Astrocyte (in vitro differentiated cells and primary cell): Measurements from ENCODE around the gene TIAM2.

Experiments
- EZH2 ChIP-seq: IDR thresholded peaks from 2 replicates; pipeline ENCODE4 v1.6.1; 2012; ENCODE audit warnings: mild to moderate bottlenecking, low read length, inconsistent platforms; ENCODE audit not compliant: insufficient read depth
- TF ChIP-seq, protein P1 (sequence below): IDR thresholded peaks from 2 replicates; pipeline ENCODE4 v1.5.1; 2011; ENCODE audit warnings: low read depth, mild to moderate bottlenecking, inconsistent platforms, low read length, moderate library complexity; ENCODE audit not compliant: insufficient read depth

DNA sequence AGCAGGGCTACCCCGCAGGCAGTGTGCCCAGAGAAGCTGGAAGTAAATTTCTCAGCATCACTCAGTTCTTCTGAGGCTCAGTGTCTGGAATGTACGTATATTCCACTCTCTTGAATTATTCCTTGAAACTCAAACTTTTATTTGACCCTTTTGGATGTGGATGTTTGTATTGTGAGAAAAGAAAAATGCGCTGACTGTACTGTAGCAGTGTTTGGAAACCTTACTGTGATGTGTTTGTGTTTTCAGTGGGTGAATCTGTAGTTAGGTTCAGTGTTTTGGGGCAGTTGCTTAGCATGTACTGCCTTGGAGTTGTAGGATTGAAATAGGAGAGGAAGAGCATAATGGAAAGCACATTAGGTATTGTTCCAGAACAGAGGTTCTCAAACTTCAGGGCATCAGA, 13.5 kb downstream of the TIAM2 start:
- TF ChIP-seq, protein P1, sequence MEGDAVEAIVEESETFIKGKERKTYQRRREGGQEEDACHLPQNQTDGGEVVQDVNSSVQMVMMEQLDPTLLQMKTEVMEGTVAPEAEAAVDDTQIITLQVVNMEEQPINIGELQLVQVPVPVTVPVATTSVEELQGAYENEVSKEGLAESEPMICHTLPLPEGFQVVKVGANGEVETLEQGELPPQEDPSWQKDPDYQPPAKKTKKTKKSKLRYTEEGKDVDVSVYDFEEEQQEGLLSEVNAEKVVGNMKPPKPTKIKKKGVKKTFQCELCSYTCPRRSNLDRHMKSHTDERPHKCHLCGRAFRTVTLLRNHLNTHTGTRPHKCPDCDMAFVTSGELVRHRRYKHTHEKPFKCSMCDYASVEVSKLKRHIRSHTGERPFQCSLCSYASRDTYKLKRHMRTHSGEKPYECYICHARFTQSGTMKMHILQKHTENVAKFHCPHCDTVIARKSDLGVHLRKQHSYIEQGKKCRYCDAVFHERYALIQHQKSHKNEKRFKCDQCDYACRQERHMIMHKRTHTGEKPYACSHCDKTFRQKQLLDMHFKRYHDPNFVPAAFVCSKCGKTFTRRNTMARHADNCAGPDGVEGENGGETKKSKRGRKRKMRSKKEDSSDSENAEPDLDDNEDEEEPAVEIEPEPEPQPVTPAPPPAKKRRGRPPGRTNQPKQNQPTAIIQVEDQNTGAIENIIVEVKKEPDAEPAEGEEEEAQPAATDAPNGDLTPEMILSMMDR: no peak
- TF ChIP-seq EZH2: no peak
